Neural cell (in vitro differentiated cells): ENCODE measurements around the gene GDNF. TPM values are rescaled to one million over a fixed set of nuclear protein-coding genes. Genes with fewer than 3 reads are reported as not detected.

Source experiments
- H2AFZ ChIP-seq: fragments of 200-600, 300-800 bp; sonication (generic), shearing (Covaris generic); 2 replicates; pipeline ENCODE4 v1.6.0; 2014; ENCODE audit warnings: low read depth, mild to moderate bottlenecking, antibody characterized with exemption, low read length, moderate library complexity
- H3F3A ChIP-seq: fragments of 200-600 bp; shearing (Covaris generic); 2 replicates; pipeline ENCODE4 v1.6.1; 2016; ENCODE audit warnings: mild to moderate bottlenecking, moderate library complexity, mixed read lengths, antibody characterized with exemption, low read length; ENCODE audit not compliant: insufficient read depth, poor library complexity, severe bottlenecking
- H3K27ac ChIP-seq: fragments of 200-600, 300-800 bp; sonication (generic), shearing (Covaris generic); 2 replicates; pipeline ENCODE4 v1.5.1; 2014; ENCODE audit warnings: mild to moderate bottlenecking, low read length, moderate library complexity
- H3K27me3 ChIP-seq: fragments of 300-800, 200-600 bp; sonication (generic), shearing (Covaris generic); 2 replicates; pipeline ENCODE4 v1.6.0; 2014; ENCODE audit warnings: mild to moderate bottlenecking, low read depth, low read length, moderate library complexity; ENCODE audit not compliant: insufficient read depth
- H3K36me3 ChIP-seq: fragments of 300-800, 200-600 bp; sonication (generic), shearing (Covaris generic); 2 replicates; pipeline ENCODE4 v1.5.1; 2014; ENCODE audit warnings: mild to moderate bottlenecking, antibody characterized with exemption, low read length, moderate library complexity; ENCODE audit not compliant: insufficient read depth
- H3K4me2 ChIP-seq: fragments of 300-800, 200-600 bp; sonication (generic), shearing (Covaris generic); 2 replicates; pipeline ENCODE4 v1.6.0; 2014; ENCODE audit warnings: mild to moderate bottlenecking, low read length
- H3K4me3 ChIP-seq: fragments of 300-800, 200-600 bp; sonication (generic), shearing (Covaris generic); 2 replicates; pipeline ENCODE4 v1.5.1; 2014; ENCODE audit warnings: mild to moderate bottlenecking, low read length, moderate library complexity
- H3K79me2 ChIP-seq: fragments of 200-600 bp; shearing (Covaris generic); replicated peaks from 2 replicates; pipeline ENCODE4 v1.6.0; 2014; ENCODE audit warnings: mild to moderate bottlenecking, low read length, moderate library complexity; ENCODE audit not compliant: insufficient read depth
- H3K9ac ChIP-seq: fragments of 300-800, 200-600 bp; sonication (generic), shearing (Covaris generic); 2 replicates; pipeline ENCODE4 v1.6.1; 2016; ENCODE audit warnings: mild to moderate bottlenecking, low read length, mixed read lengths
- H3K9me2 ChIP-seq: fragments of 200-600 bp; shearing (Covaris generic); 2 replicates; pipeline ENCODE4 v1.6.1; 2016; ENCODE audit warnings: mild to moderate bottlenecking, low read length, mixed read lengths; ENCODE audit not compliant: insufficient read depth
- H3K9me3 ChIP-seq: fragments of 200-600, 300-800 bp; sonication (generic), shearing (Covaris generic); 2 replicates; pipeline ENCODE4 v1.6.1; 2016; ENCODE audit warnings: mild to moderate bottlenecking, mixed run types, low read length, moderate library complexity, mixed read lengths
- H4K20me1 ChIP-seq: fragments of 200-600 bp; shearing (Covaris generic); 2 replicates; pipeline ENCODE4 v1.6.1; 2016; ENCODE audit warnings: mild to moderate bottlenecking, mixed run types; ENCODE audit not compliant: insufficient read depth
- CTCF ChIP-seq: fragments of 450-650 bp; IDR thresholded peaks from 2 replicates; pipeline ENCODE4 v1.5.1; 2014; ENCODE audit warnings: antibody characterized with exemption, mild to moderate bottlenecking, moderate library complexity; ENCODE audit not compliant: poor library complexity, severe bottlenecking
- EP300 ChIP-seq: fragments of 450-650 bp; conservative IDR thresholded peaks from 2 replicates; pipeline ENCODE4 v1.6.1; 2014; ENCODE audit warnings: antibody characterized with exemption, mild to moderate bottlenecking, moderate library complexity; ENCODE audit not compliant: poor library complexity, severe bottlenecking
- EZH2 ChIP-seq: fragments of 200-600, 300-800 bp; shearing (Covaris generic), sonication (generic); IDR thresholded peaks from 2 replicates; pipeline ENCODE4 v1.6.1; 2014; ENCODE audit warnings: antibody characterized with exemption, low read length, borderline replicate concordance, mild to moderate bottlenecking; ENCODE audit not compliant: insufficient read depth, poor library complexity, severe bottlenecking
- MXI1 ChIP-seq: fragments of 450-650 bp; conservative IDR thresholded peaks from 2 replicates; pipeline ENCODE4 v1.6.1; 2014; ENCODE audit warnings: antibody characterized with exemption, mild to moderate bottlenecking; ENCODE audit not compliant: poor library complexity, severe bottlenecking
- POLR2AphosphoS5 ChIP-seq: IDR thresholded peaks from 2 replicates; pipeline ENCODE4 v1.6.1; 2012
- RAD21 ChIP-seq: fragments of 450-650 bp; conservative IDR thresholded peaks from 2 replicates; pipeline ENCODE4 v1.6.1; 2014; ENCODE audit warnings: antibody characterized with exemption, mild to moderate bottlenecking, moderate library complexity
- REST ChIP-seq: IDR thresholded peaks from 2 replicates; pipeline ENCODE4 v1.6.1; 2012; ENCODE audit warnings: borderline replicate concordance
- SMC3 ChIP-seq: fragments of 450-650 bp; conservative IDR thresholded peaks from 2 replicates; pipeline ENCODE4 v1.6.1; 2014; ENCODE audit warnings: antibody characterized with exemption, mild to moderate bottlenecking, moderate library complexity; ENCODE audit not compliant: poor library complexity
- TAF1 ChIP-seq: IDR thresholded peaks from 2 replicates; pipeline ENCODE4 v1.6.1; 2012; ENCODE audit warnings: low read depth
- polyA plus RNA-seq: library from polyadenylated mRNA; depleted of rRNA; stranded (reverse); fragments of >200 nt; gene quantifications from 2 replicates; pipeline ENCODE4 v1.2.3, GENCODE V29; 2014

The GDNF gene
- polyA plus RNA-seq, 1 donor from 2014 or later = not detected

- no peak overlapping the region for H3K4me3 ChIP-seq
- H3K9me3 ChIP-seq = no peaks in the 10 kb centered on the region
- no peaks in the 10 kb centered on the region for H3K79me2 ChIP-seq
- H2AFZ ChIP-seq = no peak overlapping the region
- H3F3A ChIP-seq = no peaks in the 10 kb centered on the region
- H3K27me3 ChIP-seq = no peaks in the 10 kb centered on the region
- no peaks in the 10 kb centered on the region for H4K20me1 ChIP-seq
- H3K9ac ChIP-seq = no peak overlapping the region
- H3K27ac ChIP-seq = no peak overlapping the region
- no peak for TF ChIP-seq TAF1
- TF ChIP-seq EP300 = no peak
- TF ChIP-seq CTCF = no peak
- no peak for TF ChIP-seq RAD21
- no peak for TF ChIP-seq EZH2
- no peak for TF ChIP-seq MXI1
- no peak for TF ChIP-seq REST
- no peak for TF ChIP-seq POLR2AphosphoS5
- TF ChIP-seq SMC3 = no peak
- H3K9me2 ChIP-seq = no peaks in the 10 kb centered on the region
- no peaks in the 10 kb centered on the region for H3K36me3 ChIP-seq
- H3K4me2 ChIP-seq = no peak overlapping the region
Measured at GRCh38 chr5:37807621-37808301, 32.1 kb downstream of the GDNF start.

- TF ChIP-seq TAF1 (no peak), POLR2AphosphoS5 (no peak), MXI1 (no peak), CTCF (no peak), RAD21 (no peak), EP300 (no peak), SMC3 (no peak), REST (no peak), EZH2 (no peak)
- Histone ChIP-seq H4K20me1 (no peaks in the 10 kb centered on the region), H3K27me3 (no peaks in the 10 kb centered on the region), H3K9me3 (no peaks in the 10 kb centered on the region), H3K4me2 (no peak overlapping the region), H3K4me3 (no peak overlapping the region), H2AFZ (no peak overlapping the region), H3K9ac (no peak overlapping the region), H3K27ac (no peak overlapping the region), H3F3A (no peaks in the 10 kb centered on the region), H3K79me2 (no peaks in the 10 kb centered on the region), H3K9me2 (no peaks in the 10 kb centered on the region), H3K36me3 (no peaks in the 10 kb centered on the region)
Measured at GRCh38 chr5:37807015-37807414, 32.8 kb downstream of the GDNF start.
